ENCODE results near the gene POLR1A.

POLR1A gene

DNA sequence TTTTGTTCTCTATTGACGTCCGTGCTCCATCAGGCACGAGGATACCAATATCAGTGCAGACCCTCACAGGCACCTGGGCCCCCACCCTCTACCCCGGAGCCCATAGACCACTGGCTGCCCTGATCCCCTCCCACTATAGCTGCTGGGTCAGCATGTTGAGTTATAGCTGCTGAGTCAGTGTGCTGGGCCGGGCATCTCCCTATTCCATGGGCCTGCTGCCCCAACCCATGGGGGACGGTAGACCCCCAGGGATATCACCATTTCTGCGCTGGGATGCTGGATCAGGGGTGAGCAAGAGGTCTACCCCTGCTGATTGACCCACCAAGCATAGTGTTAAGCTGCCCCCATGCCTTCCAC lies 116.8 kb downstream of the POLR1A start:
- H3K27me3 ChIP-seq (ENCODE audit: insufficient read depth, poor library complexity, severe bottlenecking), result no peaks in the 10 kb centered on the region
- ATAC-seq (ENCODE audit: low read depth) (no peak), DNase-seq (ENCODE audit: low spot score) (no peak)
- H3K36me3 ChIP-seq (ENCODE audit: low read depth), result no peaks in the 10 kb centered on the region
- no peak overlapping the region for H3K27ac ChIP-seq (ENCODE audit: poor library complexity, severe bottlenecking)
- H3K4me1 ChIP-seq (ENCODE audit: insufficient read depth, poor library complexity, severe bottlenecking), result peaks cover 3% of the 10 kb centered on the region
- no peak overlapping the region for H3K4me3 ChIP-seq (ENCODE audit: severe bottlenecking)
- TF ChIP-seq, protein P1, sequence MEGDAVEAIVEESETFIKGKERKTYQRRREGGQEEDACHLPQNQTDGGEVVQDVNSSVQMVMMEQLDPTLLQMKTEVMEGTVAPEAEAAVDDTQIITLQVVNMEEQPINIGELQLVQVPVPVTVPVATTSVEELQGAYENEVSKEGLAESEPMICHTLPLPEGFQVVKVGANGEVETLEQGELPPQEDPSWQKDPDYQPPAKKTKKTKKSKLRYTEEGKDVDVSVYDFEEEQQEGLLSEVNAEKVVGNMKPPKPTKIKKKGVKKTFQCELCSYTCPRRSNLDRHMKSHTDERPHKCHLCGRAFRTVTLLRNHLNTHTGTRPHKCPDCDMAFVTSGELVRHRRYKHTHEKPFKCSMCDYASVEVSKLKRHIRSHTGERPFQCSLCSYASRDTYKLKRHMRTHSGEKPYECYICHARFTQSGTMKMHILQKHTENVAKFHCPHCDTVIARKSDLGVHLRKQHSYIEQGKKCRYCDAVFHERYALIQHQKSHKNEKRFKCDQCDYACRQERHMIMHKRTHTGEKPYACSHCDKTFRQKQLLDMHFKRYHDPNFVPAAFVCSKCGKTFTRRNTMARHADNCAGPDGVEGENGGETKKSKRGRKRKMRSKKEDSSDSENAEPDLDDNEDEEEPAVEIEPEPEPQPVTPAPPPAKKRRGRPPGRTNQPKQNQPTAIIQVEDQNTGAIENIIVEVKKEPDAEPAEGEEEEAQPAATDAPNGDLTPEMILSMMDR (IDR thresholded peaks at IDR 0.05; ENCODE audit: poor library complexity, severe bottlenecking), result no peak
- H3K9me3 ChIP-seq (ENCODE audit: severe bottlenecking), result no peaks in the 10 kb centered on the region

DNA sequence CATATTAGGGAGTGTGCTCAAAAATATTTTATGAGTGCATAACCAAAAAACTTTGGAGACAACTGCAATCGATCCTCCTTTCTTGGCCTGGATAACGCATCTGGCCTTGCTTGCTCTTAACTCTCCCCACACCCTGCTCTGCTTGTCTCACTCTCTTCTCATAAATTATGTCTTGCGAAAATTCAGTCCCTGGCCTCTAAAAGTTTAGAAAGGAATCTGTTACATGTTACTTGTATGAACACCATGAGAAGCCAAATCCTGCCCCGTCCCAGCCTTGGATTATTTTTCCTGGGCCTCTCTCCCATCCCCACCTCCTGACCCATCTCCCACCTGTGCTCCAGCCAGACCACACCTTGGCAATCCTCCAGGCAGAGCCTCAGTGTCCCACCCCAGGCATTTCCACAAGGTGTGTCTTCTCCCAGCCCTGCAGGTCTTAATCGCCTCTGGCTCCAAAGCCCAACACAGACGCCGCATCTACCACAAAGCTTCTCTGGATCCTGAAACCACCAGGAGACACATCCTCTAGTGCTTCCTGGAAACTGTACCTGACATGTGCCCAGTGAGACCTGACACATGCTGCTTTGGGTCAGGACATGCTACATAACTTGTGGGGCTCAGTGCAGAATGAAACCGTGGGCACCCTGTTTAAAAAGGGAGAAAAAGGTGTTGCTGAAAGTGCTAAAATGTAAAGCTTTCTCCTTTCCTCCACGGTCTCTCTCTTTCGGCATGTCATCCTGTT lies 117.3 kb downstream of the POLR1A start:
- ATAC-seq (ENCODE audit: low read depth), result no peak

DNA sequence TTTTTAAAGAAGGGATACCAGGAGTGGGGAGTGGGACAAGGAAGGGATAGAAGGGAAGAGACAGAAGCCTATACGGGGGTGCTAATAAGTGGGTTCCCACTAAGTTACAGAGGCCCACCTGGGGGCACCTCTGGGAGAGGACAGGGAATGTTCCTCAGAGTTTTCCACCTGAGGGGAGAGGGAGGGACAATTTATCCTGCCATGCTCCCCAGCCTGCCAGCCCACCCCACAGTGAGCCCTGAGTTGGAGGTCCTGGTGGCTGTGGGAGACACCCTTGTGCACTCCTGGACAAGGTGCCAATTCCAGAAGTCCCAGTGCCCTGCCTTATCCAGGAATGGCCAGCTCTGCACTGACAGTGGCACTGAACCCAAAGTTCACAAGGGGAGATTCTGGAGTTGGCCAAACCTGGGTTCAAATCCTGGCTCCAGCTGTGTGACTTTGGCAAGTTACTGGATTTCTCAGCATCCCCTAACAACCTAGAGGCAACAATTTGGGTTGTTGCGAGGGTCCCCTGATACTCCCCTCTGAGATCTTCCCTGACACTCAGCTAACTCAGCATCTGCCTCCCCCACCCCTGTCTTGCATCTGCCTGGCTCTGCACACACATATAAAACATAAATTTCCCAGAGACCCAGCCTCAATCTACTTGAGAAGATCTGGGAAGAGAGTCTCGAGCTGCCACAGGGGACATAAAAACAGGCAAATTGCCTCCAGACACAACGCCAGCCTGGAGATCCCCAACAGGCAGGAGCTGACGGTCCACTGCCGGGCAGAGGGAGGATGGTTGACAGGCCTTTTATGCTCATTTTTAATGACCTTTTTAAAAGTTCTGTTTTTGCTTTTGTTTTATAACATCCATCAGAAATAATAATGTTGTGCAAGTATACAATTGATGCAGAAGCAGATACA lies 118.2 kb downstream of the POLR1A start:
- Histone ChIP-seq H3K4me1 (ENCODE audit: insufficient read depth, poor library complexity, severe bottlenecking) (no peaks in the 10 kb centered on the region), H3K27ac (ENCODE audit: poor library complexity, severe bottlenecking) (no peak overlapping the region), H3K27me3 (ENCODE audit: insufficient read depth, poor library complexity, severe bottlenecking) (no peaks in the 10 kb centered on the region), H3K9me3 (ENCODE audit: severe bottlenecking) (no peaks in the 10 kb centered on the region), H3K36me3 (ENCODE audit: low read depth) (no peaks in the 10 kb centered on the region), H3K4me3 (ENCODE audit: severe bottlenecking) (no peak overlapping the region)
- ATAC-seq (ENCODE audit: low read depth) (no peak), DNase-seq (ENCODE audit: low spot score) (no peak)
- TF ChIP-seq, protein P1 (IDR thresholded peaks at IDR 0.05; ENCODE audit: poor library complexity, severe bottlenecking), result no peak

More for the DNA sequence above, 117.3 kb downstream of the POLR1A start:
- no peak overlapping the region for H3K27ac ChIP-seq (ENCODE audit: poor library complexity, severe bottlenecking)
- no peaks in the 10 kb centered on the region for H3K27me3 ChIP-seq (ENCODE audit: insufficient read depth, poor library complexity, severe bottlenecking)
- H3K4me1 ChIP-seq (ENCODE audit: insufficient read depth, poor library complexity, severe bottlenecking), result no peaks in the 10 kb centered on the region
- H3K9me3 ChIP-seq (ENCODE audit: severe bottlenecking), result no peaks in the 10 kb centered on the region
- H3K36me3 ChIP-seq (ENCODE audit: low read depth), result no peaks in the 10 kb centered on the region
- no peak overlapping the region for H3K4me3 ChIP-seq (ENCODE audit: severe bottlenecking)
- DNase-seq (ENCODE audit: low spot score), result no peak
- TF ChIP-seq, protein P1 (IDR thresholded peaks at IDR 0.05; ENCODE audit: poor library complexity, severe bottlenecking), result no peak

DNA sequence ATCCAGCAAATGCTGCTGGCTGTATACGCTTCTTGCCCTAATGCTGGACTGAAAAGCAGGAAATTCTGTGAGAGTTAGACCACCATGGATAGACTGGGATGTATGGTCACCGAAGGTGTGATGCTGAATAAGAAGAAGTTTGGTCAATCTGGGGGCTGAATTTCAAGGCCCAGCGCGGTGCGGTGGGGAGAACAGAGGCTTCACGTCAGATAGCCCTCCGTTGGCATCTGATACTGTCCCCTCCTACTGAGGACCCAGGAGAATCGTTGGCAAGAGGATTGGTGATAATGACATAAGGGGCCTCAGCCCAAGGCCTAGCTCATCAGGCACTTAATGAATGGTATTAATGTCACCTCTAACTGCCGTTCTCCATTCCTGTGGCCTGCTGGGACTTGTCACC lies 119.6 kb downstream of the POLR1A start:
- Histone ChIP-seq H3K36me3 (ENCODE audit: low read depth) (no peaks in the 10 kb centered on the region), H3K27ac (ENCODE audit: poor library complexity, severe bottlenecking) (no peak overlapping the region), H3K4me1 (ENCODE audit: insufficient read depth, poor library complexity, severe bottlenecking) (no peaks in the 10 kb centered on the region), H3K27me3 (ENCODE audit: insufficient read depth, poor library complexity, severe bottlenecking) (no peaks in the 10 kb centered on the region), H3K4me3 (ENCODE audit: severe bottlenecking) (no peak overlapping the region), H3K9me3 (ENCODE audit: severe bottlenecking) (no peaks in the 10 kb centered on the region)
- TF ChIP-seq, protein P1 (IDR thresholded peaks at IDR 0.05; ENCODE audit: poor library complexity, severe bottlenecking), result no peak
- no peak for ATAC-seq (ENCODE audit: low read depth)
- DNase-seq (ENCODE audit: low spot score), result no peak
